D721Med (cell line): Measurements from ENCODE around the gene MAP4K5.

Experiments used
- DNase-seq: peaks from one replicate; pipeline ENCODE4 v3.0.0; 2011; ENCODE audit warnings: low spot score; ENCODE audit not compliant: insufficient read length
- FAIRE-seq: peaks from 2 replicates; lab custom pipeline; 2011; peaks lifted over from hg19 to GRCh38; lab: Jason Lieb, UNC
- TF ChIP-seq, protein P1 (sequence below): IDR thresholded peaks from 2 replicates; pipeline ENCODE4 v1.5.1; 2012; ENCODE audit warnings: mild to moderate bottlenecking, control low read depth; ENCODE audit not compliant: insufficient read depth; ENCODE audit errors: missing control alignments

The MAP4K5 gene

DNA sequence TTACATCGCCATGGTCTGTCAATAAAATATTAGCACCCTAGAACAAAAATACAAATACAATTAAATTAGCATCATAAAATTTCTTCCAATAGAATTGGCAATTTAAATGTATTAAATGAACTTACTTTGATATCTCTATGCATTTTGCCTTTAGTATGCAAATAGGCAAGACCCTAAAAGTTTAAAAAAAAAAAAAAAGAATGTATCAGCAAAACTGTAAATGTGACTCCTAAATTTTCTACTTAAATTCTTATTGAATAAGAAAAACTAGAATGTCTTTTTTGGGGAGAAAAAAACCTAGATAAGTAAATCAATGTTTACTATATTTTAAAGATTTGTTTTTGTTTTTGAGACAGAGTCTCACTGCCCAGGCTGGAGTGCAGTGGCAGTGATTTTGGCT, 56.2 kb downstream of the MAP4K5 start:
- TF ChIP-seq, protein P1, sequence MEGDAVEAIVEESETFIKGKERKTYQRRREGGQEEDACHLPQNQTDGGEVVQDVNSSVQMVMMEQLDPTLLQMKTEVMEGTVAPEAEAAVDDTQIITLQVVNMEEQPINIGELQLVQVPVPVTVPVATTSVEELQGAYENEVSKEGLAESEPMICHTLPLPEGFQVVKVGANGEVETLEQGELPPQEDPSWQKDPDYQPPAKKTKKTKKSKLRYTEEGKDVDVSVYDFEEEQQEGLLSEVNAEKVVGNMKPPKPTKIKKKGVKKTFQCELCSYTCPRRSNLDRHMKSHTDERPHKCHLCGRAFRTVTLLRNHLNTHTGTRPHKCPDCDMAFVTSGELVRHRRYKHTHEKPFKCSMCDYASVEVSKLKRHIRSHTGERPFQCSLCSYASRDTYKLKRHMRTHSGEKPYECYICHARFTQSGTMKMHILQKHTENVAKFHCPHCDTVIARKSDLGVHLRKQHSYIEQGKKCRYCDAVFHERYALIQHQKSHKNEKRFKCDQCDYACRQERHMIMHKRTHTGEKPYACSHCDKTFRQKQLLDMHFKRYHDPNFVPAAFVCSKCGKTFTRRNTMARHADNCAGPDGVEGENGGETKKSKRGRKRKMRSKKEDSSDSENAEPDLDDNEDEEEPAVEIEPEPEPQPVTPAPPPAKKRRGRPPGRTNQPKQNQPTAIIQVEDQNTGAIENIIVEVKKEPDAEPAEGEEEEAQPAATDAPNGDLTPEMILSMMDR, result no peak
- FAIRE-seq (no peak), DNase-seq (no peak)

DNA sequence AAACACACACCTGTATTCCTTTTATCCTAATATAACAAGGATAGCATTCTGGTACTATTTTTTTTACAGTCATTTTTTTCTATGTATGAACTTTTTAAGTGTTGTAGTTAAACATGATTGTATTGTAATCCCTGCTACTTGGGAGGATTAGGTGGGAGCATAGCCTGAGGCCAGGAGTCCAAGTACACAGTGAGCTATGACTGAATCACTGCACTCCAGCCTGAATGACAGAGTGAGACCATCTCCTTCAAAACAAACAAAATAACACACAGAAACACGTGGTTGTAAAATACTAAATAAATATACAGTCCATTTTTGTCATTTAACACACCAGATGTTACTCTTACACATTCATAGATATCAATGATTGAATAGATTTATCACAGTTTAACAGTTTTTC, 56.9 kb downstream of the MAP4K5 start:
- FAIRE-seq (peak; percentile 53), DNase-seq (no peak)
- TF ChIP-seq, protein P1, result no peak

DNA sequence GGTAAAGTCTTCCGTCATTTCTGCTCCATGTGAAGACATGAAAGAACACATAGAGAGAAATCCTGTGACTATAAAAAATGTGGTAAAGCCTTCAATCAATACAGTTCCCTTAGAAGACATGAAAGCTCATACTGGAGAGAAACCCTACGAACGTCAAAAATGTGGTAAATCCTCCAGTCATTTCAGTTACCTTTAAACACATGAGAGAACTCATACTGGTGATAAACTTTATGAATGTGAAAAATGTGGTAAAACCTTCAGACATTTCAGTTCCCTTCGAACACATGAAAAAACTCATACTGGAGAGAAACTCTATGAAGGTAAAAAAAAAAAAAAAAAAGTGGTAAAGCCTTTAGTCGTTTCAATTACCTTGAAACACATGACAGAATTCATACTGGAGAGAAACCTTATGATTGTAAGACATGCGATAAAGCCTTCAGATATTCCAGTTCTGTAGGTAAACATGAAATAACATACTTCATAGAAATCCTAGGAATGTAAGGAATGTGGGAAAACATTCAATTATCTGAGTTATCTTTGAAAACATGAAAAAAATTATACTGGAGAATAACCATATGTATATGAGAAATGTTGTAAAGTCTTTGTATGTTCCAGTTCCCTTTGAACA, 60.4 kb downstream of the MAP4K5 start:
- DNase-seq (no peak), FAIRE-seq (no peak)
- TF ChIP-seq, protein P1, result no peak

DNA sequence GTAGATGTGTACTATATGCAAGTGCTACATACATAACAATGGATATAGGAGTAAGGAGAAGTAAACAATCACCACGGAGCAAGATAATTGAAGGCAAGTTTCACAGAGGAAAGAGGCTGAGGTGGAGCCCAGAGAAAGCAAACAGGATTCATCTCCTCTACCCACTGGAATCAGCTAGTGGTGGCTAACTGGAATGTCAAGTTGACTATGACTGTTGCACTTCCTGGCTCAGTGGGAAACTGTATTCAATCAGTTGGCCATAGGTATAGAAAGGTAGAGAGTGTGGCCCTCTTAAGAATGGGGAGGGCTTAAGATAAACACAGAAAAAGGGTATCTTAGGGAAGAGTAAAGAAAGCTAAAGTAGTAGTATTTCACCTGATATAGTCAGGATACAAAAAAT, 62.4 kb downstream of the MAP4K5 start:
- TF ChIP-seq, protein P1, result no peak
- FAIRE-seq, result no peak
- DNase-seq, result no peak

DNA sequence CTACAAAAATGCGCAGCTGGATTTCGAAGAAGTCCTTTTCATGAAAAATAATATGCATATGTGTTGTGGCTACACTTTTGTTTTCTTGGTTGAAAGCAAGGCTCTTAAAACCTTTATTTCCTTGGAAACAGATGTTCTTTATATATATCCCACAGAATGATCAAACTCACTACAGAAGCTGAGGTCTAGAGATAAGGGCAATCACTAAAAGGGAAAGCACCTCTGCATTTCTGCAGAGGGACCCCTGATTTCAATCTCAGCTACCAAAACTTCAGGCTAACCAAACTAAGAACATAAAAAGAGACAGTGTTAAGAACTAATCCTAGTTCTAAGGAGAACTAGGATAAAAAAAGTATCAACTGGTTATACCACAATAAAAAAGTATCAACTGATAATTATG, 70.3 kb downstream of the MAP4K5 start:
- FAIRE-seq, result no peak
- TF ChIP-seq, protein P1, result no peak
- DNase-seq, result no peak

DNA sequence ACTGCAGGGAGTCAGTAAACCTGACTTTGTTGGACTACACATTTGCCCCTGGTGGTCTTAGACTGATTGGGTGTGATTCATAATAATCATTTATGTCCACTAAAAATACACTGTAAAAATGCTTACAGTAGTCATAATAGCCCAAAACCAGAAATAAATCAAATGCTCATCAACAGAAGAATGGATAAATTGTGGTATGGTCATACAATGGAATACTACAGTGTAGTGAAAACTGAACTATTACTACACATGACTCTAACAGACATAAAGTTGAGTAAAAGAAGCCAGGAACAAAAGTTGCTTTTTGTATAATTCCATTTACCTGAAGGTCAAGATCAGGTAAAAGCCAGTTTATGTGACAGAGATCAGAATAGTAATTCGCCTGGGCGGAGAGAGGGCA, 78.5 kb downstream of the MAP4K5 start:
- FAIRE-seq (no peak), DNase-seq (no peak)
- TF ChIP-seq, protein P1, result no peak

DNA sequence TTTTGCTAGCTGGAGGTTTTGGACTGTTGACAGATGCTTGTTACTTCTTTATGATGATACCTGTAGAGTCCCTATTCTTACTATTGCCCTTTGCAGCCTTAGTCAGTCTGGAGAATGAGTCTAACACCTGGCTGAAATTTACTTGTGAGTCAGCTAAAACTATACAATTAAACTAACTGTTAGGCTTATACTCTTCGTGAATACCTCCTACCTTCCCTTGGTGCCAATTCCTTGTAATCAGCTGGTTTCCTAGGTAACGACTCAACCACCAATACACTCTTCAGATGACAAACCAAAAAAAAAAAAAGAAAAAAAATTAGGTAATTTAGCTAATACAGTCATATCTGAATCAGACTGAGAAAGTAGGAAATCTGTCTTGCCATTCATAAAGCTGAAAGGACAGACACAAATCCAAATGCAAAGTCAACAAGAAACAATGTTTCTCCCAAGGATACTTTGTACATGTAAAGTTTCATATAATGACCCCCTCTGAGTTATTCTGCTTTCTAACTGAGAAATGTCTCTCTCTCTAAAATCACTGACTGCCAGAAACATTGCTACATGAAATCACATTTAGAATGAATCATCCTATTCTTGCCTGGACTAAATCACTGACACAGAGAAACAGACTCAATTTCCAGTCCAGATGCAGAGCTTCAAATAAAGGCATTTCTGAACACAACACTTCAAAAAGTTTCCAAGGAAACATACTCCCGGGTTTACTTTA, 79.2 kb downstream of the MAP4K5 start:
- TF ChIP-seq, protein P1, result no peak
- FAIRE-seq, result no peak
- DNase-seq, result no peak
